SK-N-SH (cell line): ENCODE results near the gene CHM. TPM values are rescaled to one million over a fixed set of nuclear protein-coding genes. Genes with fewer than 3 reads are reported as not detected.

Experiments used
- CTCF ChIA-PET: fragments of 300-600, 350-600 bp; formaldehyde crosslinking; extraction: SDS; loops from one replicate; lab custom pipeline; 2021; lab: Yijun Ruan, JAX
- POLR2A ChIA-PET: fragments of 350-600 bp; sonication (Branson Sonifier 250); formaldehyde crosslinking; extraction: SDS; loops from one replicate; lab custom pipeline; 2020; ENCODE audit warnings: antibody characterized with exemption, inconsistent platforms; lab: Yijun Ruan, JAX
- DNase-seq: peaks from one replicate; pipeline ENCODE4 v3.0.0; 2012
- H2AFZ ChIP-seq: fragments of 200-600 bp; sonication (generic); 2 replicates; pipeline ENCODE4 v1.8.1; 2016; ENCODE audit warnings: antibody characterized with exemption, mild to moderate bottlenecking, low read depth
- H3F3A ChIP-seq: fragments of 200-600 bp; sonication (generic); replicated peaks from 2 replicates; pipeline ENCODE3; 2016; ENCODE audit warnings: antibody characterized with exemption, mild to moderate bottlenecking; ENCODE audit not compliant: insufficient read depth
- H3K27ac ChIP-seq, 2 experiments: fragments of 200-500 bp in 1 of 2; fragments of 200-600 bp in 1 of 2; sonication (Bioruptor generic) in 1 of 2; sonication (generic), shearing (Covaris generic) in 1 of 2; 2 replicates each; pipeline versions ENCODE4 v1.5.1 to v1.6.1; 2014 to 2016; ENCODE audit warnings: low read depth in 2 of 2, inconsistent platforms in 1 of 2, low read length in 1 of 2, mild to moderate bottlenecking in 1 of 2, mixed read lengths in 1 of 2
- H3K27me3 ChIP-seq: fragments of 200-600 bp; sonication (generic), shearing (Covaris generic); 2 replicates; pipeline ENCODE4 v1.6.1; 2016; ENCODE audit warnings: mixed run types; ENCODE audit not compliant: insufficient read depth
- H3K36me3 ChIP-seq, 2 experiments: fragments of 200-500 bp in 1 of 2; fragments of 200-600 bp in 1 of 2; sonication (Bioruptor generic) in 1 of 2; sonication (generic) in 1 of 2; replicated peaks in 1 of 2; 2 replicates each; pipeline versions ENCODE3 to v1.5.1; 2014 to 2016; ENCODE audit warnings: low read length in 1 of 2, mild to moderate bottlenecking in 1 of 2; ENCODE audit not compliant: insufficient read depth in 2 of 2, control insufficient read depth in 1 of 2
- H3K4me1 ChIP-seq, 2 experiments: fragments of 200-500 bp in 1 of 2; fragments of 200-600 bp in 1 of 2; sonication (Bioruptor generic) in 1 of 2; sonication (generic), shearing (Covaris generic) in 1 of 2; 2 replicates each; pipeline versions ENCODE4 v1.5.1 to v1.6.1; 2014 to 2016; ENCODE audit warnings: low read depth in 1 of 2, low read length in 1 of 2, mixed run types in 1 of 2; ENCODE audit not compliant: insufficient read depth in 2 of 2, control insufficient read depth in 1 of 2
- H3K4me2 ChIP-seq: fragments of 200-600 bp; sonication (generic), shearing (Covaris generic); 2 replicates; pipeline ENCODE4 v1.6.1; 2017; ENCODE audit warnings: mixed run types
- H3K4me3 ChIP-seq, 2 experiments: fragments of 200-500 bp in 1 of 2; fragments of 200-600 bp in 1 of 2; sonication (Bioruptor generic) in 1 of 2; sonication (generic), shearing (Covaris generic) in 1 of 2; 2 replicates each; pipeline versions ENCODE4 v1.5.1 to v1.8.1; 2014 to 2016; ENCODE audit warnings: low read depth in 2 of 2, inconsistent platforms in 1 of 2, low read length in 1 of 2, mild to moderate bottlenecking in 1 of 2, mixed read lengths in 1 of 2, moderate library complexity in 1 of 2
- H3K79me2 ChIP-seq: fragments of 200-600 bp; sonication (generic); 2 replicates; pipeline ENCODE4 v1.8.1; 2017; ENCODE audit warnings: mild to moderate bottlenecking; ENCODE audit not compliant: insufficient read depth
- H3K9ac ChIP-seq: fragments of 200-600 bp; sonication (generic); 2 replicates; pipeline ENCODE4 v1.6.1; 2017; ENCODE audit warnings: mixed run types
- H3K9me2 ChIP-seq: fragments of 200-600 bp; sonication (generic); 2 replicates; pipeline ENCODE4 v1.6.1; 2017; ENCODE audit warnings: mixed run types
- H3K9me3 ChIP-seq: fragments of 200-600 bp; sonication (generic); 2 replicates; pipeline ENCODE4 v1.6.1; 2017; ENCODE audit warnings: mixed run types, mild to moderate bottlenecking, moderate library complexity
- H4K20me1 ChIP-seq: fragments of 200-600 bp; sonication (generic); 2 replicates; pipeline ENCODE4 v1.6.1; 2017; ENCODE audit warnings: mild to moderate bottlenecking, mixed run types; ENCODE audit not compliant: insufficient read depth
- CHD2 ChIP-seq: fragments of 150-350 bp; IDR thresholded peaks from 2 replicates; pipeline ENCODE4 v1.6.1; 2018; ENCODE audit warnings: low read length; ENCODE audit not compliant: partially characterized antibody
- ELF1 ChIP-seq: IDR thresholded peaks from 2 replicates; pipeline ENCODE4 v1.4.0; 2012
- FOXJ3 ChIP-seq: sonication (generic); formaldehyde crosslinking; IDR thresholded peaks from 2 replicates; pipeline ENCODE4 v1.5.1; 2020; ENCODE audit warnings: mild to moderate bottlenecking, missing genetic modification reagents
- NRF1 ChIP-seq: IDR thresholded peaks from 2 replicates; pipeline ENCODE4 v1.6.1; 2012; ENCODE audit warnings: low read depth, mild to moderate bottlenecking, low read length
- POLR2AphosphoS5 ChIP-seq: IDR thresholded peaks from 2 replicates; pipeline ENCODE4 v1.6.1; 2012; ENCODE audit warnings: low read depth, low read length
- RFX5 ChIP-seq: IDR thresholded peaks from 2 replicates; pipeline ENCODE4 v1.6.1; 2012; ENCODE audit warnings: mild to moderate bottlenecking, improper control_type of control experiment, low read length
- SIN3A ChIP-seq: IDR thresholded peaks from 2 replicates; pipeline ENCODE4 v1.6.1; 2012; ENCODE audit warnings: low read depth, mild to moderate bottlenecking, low read length, moderate library complexity, borderline replicate concordance
- TCF12 ChIP-seq: IDR thresholded peaks from 2 replicates; pipeline ENCODE4 v1.4.0; 2012
- TEAD4 ChIP-seq: IDR thresholded peaks from 2 replicates; pipeline ENCODE4 v1.4.0; 2012; ENCODE audit warnings: mild to moderate bottlenecking, borderline replicate concordance; ENCODE audit not compliant: insufficient read depth
- WGBS: methylation state at CpG from one replicate; pipeline ENCODE4 v1.1.6; 2017; ENCODE audit warnings: low lambda C conversion rate; 5-methylcytosine and 5-hydroxymethylcytosine counted together
- polyA plus RNA-seq, 3 experiments: library from polyadenylated mRNA; depleted of rRNA; stranded (reverse); fragments of >200 nt; gene quantifications; 2 replicates each; pipeline ENCODE4 v1.2.3, GENCODE V29; 2012
- TF ChIP-seq, protein P1 (sequence below): IDR thresholded peaks from 2 replicates; pipeline ENCODE4 v1.4.0; 2012; ENCODE audit warnings: low read depth, borderline replicate concordance
- TF ChIP-seq, protein P2 (sequence below): IDR thresholded peaks from 2 replicates; pipeline ENCODE4 v1.6.1; 2012; ENCODE audit warnings: mild to moderate bottlenecking, low read depth, low read length, moderate library complexity
- TF ChIP-seq, protein P3 (sequence below): fragments of 150-350 bp; IDR thresholded peaks from 2 replicates; pipeline ENCODE4 v1.6.1; 2016; ENCODE audit warnings: mild to moderate bottlenecking, low read depth, low read length
- TF ChIP-seq, protein P4 (sequence below): fragments of 150-350 bp; IDR thresholded peaks from 2 replicates; pipeline ENCODE4 v1.6.1; 2017; ENCODE audit warnings: antibody characterized with exemption, low read length, low read depth, borderline replicate concordance
- TF ChIP-seq, protein P5 (sequence below): IDR thresholded peaks from 2 replicates; pipeline ENCODE4; 2012

CHM gene
- polyA plus RNA-seq, 1 of the 3 experiments (the other 2 are of a cell fraction), result 12.8 TPM

DNA sequence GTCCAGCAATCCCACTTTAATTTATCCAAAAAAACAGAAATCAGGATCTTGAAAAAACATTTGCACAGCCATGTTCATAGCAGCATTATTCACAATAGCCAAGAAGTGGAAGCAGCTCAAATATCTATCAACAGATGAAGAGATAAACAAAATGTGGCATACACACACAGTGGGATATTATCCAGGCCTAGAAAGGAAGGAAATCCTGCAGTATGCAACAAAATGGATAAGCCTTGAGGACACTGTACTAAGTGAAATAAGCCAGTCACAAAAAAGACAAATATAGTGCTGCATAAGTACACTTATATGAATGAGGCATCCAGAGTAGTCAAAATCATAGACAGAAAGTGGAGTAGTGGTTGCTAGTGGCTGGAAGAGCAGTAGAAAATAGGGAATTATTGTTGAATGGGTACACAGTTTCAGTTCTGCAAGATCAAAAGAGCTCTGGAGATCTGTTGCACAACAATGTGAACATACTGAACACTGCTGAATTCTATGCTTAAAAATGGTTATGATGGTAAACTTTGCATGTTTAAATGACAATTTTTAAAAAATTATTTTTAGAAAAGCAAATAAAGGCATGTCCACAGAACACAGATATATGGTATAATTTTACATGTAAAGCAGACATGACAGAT, 25.6 kb downstream of the CHM start:
- TF ChIP-seq NRF1, result no peak
- TF ChIP-seq ELF1, result no peak
- TF ChIP-seq, protein P1, sequence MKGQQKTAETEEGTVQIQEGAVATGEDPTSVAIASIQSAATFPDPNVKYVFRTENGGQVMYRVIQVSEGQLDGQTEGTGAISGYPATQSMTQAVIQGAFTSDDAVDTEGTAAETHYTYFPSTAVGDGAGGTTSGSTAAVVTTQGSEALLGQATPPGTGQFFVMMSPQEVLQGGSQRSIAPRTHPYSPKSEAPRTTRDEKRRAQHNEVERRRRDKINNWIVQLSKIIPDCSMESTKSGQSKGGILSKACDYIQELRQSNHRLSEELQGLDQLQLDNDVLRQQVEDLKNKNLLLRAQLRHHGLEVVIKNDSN, result no peak
- TF ChIP-seq TCF12, result peak; percentile 33; the same call in 1 of the 2 replicates
- TF ChIP-seq TEAD4, result no peak
- TF ChIP-seq, protein P2, sequence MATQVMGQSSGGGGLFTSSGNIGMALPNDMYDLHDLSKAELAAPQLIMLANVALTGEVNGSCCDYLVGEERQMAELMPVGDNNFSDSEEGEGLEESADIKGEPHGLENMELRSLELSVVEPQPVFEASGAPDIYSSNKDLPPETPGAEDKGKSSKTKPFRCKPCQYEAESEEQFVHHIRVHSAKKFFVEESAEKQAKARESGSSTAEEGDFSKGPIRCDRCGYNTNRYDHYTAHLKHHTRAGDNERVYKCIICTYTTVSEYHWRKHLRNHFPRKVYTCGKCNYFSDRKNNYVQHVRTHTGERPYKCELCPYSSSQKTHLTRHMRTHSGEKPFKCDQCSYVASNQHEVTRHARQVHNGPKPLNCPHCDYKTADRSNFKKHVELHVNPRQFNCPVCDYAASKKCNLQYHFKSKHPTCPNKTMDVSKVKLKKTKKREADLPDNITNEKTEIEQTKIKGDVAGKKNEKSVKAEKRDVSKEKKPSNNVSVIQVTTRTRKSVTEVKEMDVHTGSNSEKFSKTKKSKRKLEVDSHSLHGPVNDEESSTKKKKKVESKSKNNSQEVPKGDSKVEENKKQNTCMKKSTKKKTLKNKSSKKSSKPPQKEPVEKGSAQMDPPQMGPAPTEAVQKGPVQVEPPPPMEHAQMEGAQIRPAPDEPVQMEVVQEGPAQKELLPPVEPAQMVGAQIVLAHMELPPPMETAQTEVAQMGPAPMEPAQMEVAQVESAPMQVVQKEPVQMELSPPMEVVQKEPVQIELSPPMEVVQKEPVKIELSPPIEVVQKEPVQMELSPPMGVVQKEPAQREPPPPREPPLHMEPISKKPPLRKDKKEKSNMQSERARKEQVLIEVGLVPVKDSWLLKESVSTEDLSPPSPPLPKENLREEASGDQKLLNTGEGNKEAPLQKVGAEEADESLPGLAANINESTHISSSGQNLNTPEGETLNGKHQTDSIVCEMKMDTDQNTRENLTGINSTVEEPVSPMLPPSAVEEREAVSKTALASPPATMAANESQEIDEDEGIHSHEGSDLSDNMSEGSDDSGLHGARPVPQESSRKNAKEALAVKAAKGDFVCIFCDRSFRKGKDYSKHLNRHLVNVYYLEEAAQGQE, result no peak
- no peak for TF ChIP-seq POLR2AphosphoS5
- POLR2A ChIA-PET, result no interaction called here

DNA sequence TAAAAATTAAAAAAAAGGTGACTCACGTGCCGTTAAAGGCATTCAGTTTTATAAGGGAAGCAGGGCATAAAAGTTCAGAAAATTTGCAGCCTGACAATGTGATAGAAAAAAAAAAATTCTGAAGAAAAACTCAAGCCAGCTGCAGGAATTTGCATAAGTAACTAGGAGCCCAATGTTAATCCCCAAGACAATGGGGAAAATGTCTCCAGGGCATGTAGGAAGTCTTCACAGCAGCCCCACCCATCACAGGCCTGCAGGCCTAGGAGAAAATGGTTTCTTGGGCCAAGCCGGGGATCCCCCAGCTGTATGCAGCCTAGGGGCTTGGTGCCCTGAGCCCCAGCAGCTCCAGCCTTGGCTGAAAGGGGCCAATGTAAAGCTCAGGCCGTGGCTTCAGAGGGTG, 31.2 kb downstream of the CHM start:
- H3K27me3 ChIP-seq, result no peaks in the 10 kb centered on the region
- H3K4me1 ChIP-seq, result no peaks in the 10 kb centered on the region; a peak in 1 of 4 replicates
- 99% methylated on average over 3 of the region's 4 CpGs for WGBS
- no peaks in the 10 kb centered on the region for H3K9me2 ChIP-seq
- peaks cover 22% of the 10 kb centered on the region for H3K79me2 ChIP-seq
- H3K4me3 ChIP-seq, result no peak overlapping the region
- H3K9me3 ChIP-seq, result no peaks in the 10 kb centered on the region
- H4K20me1 ChIP-seq, result 0 out of 2 replicates have a peak, but pooled peaks cover 5% of the 10 kb centered on the region
- ChIA-PET CTCF (no interaction called here), POLR2A (no interaction called here)
- H3K27ac ChIP-seq, result no peak overlapping the region
- H3K4me2 ChIP-seq, result no peak overlapping the region
- H3F3A ChIP-seq, result no peaks in the 10 kb centered on the region
- no peak overlapping the region for H3K9ac ChIP-seq
- no peak for DNase-seq
- peaks cover 6% of the 10 kb centered on the region in 2 experiments for H3K36me3 ChIP-seq
- no peak overlapping the region for H2AFZ ChIP-seq
- TF ChIP-seq, protein P3, sequence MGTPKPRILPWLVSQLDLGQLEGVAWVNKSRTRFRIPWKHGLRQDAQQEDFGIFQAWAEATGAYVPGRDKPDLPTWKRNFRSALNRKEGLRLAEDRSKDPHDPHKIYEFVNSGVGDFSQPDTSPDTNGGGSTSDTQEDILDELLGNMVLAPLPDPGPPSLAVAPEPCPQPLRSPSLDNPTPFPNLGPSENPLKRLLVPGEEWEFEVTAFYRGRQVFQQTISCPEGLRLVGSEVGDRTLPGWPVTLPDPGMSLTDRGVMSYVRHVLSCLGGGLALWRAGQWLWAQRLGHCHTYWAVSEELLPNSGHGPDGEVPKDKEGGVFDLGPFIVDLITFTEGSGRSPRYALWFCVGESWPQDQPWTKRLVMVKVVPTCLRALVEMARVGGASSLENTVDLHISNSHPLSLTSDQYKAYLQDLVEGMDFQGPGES, result no peak
- TF ChIP-seq CHD2 (no peak), ELF1 (no peak), POLR2AphosphoS5 (no peak), FOXJ3 (CRISPR knock-in tag) (no peak), RFX5 (no peak), SIN3A (no peak)
- TF ChIP-seq, protein P2, result no peak
- TF ChIP-seq, protein P4, sequence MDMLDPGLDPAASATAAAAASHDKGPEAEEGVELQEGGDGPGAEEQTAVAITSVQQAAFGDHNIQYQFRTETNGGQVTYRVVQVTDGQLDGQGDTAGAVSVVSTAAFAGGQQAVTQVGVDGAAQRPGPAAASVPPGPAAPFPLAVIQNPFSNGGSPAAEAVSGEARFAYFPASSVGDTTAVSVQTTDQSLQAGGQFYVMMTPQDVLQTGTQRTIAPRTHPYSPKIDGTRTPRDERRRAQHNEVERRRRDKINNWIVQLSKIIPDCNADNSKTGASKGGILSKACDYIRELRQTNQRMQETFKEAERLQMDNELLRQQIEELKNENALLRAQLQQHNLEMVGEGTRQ, result no peak
- TF ChIP-seq, protein P5, sequence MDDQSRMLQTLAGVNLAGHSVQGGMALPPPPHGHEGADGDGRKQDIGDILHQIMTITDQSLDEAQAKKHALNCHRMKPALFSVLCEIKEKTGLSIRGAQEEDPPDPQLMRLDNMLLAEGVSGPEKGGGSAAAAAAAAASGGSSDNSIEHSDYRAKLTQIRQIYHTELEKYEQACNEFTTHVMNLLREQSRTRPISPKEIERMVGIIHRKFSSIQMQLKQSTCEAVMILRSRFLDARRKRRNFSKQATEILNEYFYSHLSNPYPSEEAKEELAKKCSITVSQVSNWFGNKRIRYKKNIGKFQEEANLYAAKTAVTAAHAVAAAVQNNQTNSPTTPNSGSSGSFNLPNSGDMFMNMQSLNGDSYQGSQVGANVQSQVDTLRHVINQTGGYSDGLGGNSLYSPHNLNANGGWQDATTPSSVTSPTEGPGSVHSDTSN, result no peak

More for the DNA sequence above, 25.6 kb downstream of the CHM start:
- Histone ChIP-seq H3K79me2 (peaks cover 4% of the 10 kb centered on the region; the same call in 1 of the 2 replicates), H3K27me3 (no peaks in the 10 kb centered on the region), H3F3A (no peaks in the 10 kb centered on the region), H3K9me2 (no peaks in the 10 kb centered on the region), H2AFZ (no peak overlapping the region), H3K9me3 (no peaks in the 10 kb centered on the region), H3K27ac (peak overlapping the region in 1 of 2 experiments; percentile 31; a peak in 1 of 4 replicates), H3K4me1 (no peaks in the 10 kb centered on the region; a peak in 1 of 4 replicates), H3K36me3 (peaks cover 15 to 28% of the 10 kb centered on the region in 2 experiments), H3K4me2 (no peak overlapping the region), H3K9ac (no peak overlapping the region), H3K4me3 (no peak overlapping the region), H4K20me1 (no peaks in the 10 kb centered on the region)
- no peak for DNase-seq
- CTCF ChIA-PET, result no interaction called here
